ENCODE data around the gene DIO3.

DIO3 gene

DNA sequence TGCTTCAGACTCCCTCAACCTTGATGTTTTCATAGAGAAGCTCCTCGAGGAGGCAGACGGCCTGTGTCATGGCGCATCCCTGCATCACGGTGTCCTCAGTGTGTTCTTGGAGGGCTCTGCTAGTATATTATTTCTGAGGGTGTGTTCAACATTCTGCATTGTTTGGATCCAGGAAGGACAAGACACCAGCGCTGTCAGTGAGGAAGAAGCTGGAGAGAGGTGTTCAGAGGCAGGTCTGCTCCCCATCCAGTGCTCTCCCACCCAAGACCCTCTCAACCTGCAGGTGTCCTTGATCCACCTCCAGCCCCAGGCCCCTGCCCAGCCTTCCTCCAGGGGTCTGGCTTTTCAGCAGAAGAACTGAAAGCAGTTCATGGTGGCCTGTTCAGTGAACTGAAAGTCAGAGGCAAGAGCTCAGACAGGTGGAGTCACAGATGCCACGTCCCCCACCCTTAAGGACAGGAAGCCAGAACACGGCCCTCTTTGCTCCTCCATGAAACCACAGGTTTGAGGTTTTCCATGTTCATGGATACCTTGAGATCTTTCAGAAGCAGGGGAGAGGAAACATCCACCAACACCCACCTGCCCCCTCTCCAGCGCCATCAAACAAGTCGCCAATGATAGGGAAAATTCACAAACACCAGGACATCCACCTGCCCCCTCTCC lies 37.4 kb downstream of the DIO3 start:
- no peak for DNase-seq (ENCODE audit: low read depth in 2 of 2)

DNA sequence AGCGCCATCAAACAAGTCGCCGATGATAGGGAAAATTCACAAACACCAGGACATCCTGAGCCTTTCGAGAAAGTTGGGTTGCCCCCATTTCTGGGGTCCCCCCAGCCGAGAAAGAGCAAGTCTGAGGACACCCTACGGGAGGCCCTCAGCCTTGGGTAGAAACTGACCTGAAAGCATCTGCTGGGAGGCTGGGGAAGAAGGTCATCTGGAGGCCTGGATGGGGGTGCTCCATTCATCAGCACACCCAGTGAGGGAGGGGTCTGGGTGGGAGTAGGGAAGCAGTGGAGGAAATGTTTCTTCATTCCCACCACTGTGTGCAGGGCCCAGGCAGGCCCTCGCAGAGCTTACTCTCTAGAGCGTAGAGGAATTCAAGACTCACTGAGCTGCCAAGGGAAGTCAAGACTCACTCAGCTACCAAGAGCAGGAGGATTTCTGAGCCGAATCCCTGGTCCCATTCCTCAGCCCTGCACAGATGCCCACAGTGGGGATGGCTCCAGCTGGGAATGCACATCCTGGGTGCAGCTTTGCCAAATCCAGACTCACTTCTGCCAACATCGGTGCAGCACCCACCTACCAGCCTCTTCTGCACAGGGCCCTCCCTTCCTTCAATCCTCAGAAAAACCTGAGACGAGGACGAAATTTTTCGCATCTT lies 38.1 kb downstream of the DIO3 start:
- DNase-seq (ENCODE audit: low read depth in 2 of 2): no peak

DNA sequence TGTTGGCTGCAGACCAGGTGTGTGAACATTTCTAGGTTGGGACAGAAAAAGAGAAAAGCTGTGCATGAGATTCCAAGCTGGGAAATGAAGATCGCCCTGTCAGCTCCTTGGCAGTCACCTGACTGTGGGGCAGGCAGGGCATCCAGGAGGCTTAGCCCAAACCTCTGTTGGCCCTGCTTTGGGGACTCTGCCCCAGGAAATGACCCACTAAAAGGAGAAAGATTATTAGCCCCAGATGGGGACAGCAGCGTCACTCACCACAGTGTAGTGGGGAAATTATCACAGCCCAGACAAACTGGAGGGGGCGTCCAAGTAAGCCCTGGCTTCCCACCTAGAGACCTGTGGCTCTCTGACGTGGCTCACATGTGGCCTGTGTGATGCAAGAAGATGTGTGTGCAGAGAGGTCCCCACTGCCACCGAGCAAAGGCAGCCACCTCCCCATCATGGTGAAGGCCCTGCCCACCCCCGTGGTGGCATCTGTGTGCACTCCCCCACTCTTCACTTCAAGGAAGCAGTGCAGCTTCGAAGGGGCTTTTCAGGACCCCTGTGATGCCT lies 39.1 kb downstream of the DIO3 start:
- no peak for DNase-seq (ENCODE audit: low read depth in 2 of 2)

DNA sequence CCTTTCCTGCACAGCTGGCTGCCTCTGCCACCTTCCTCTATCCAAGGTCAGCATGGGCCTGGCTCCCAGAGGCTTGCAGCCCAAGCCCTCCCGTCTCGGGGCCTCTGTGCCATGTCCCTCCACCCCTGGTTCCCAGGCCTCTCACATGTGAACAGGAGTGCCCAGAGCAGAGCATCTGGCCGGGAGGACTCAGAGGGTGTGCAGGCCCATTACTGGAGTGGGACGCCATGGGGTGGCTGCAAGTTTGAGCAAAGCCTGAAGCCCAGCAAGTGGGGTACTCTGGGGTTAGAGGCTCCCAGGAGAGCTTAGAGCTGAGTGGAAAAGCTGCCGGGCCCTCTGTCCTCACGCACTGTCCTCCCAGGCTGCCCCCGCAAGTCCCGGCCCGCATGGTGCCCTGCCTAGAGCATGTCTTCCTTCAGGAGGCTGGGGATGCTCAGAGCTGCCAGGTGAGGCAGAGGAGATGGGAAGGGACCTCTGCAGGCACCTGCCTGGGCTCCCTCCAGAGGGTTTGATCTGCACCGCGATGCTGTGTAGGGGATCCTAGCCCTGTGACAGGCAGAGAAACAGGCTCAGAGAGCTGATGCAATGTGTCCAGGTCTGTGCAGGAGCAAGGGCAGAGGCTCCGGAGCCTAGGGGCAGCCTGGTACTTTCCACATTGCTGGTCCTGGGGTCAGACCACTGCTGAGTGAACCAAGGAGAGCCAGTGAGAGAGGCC lies 39.8 kb downstream of the DIO3 start:
- DNase-seq (ENCODE audit: low read depth in 2 of 2): no peak

DNA sequence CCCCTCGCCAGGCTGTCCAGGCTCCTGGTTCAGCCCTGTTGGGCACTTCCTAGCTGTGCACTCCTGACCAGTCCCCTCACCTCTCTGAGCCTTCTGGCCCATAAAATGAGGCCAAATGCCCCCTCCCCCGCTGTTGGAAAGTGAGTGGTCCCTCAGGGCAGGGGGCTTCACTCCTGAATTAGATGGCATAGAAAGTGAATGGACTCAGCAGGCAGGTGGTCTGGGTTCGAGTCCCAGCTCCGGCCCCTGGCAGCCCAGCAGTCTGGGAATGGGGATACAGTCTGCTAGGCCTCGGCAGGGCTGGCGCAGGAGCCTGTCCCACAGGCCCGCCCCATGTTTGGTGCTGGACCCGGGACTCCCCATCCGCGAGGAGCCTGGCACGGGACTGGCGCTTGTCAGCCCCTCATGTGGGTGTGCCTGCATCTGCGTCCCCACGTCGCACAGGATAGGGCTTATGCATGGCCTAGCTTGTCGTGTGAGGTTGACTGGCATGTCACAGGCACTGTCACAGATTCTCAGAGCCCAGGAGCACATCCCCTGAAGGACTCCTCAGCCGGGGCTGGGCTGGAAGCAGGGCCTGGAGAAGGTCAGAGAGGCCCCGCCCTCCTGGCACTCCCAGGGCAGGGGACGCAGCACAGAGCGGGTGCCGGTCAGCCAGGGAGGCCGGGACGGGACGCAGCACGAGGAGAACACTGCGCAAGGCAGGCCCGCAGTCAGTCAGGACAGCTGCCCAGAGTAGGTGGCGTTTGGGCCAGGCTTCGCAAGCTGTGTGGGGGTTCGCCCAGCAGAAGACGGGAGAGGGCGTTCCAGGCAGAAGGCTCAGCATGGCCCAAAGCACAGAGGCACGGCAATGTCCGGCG lies 40.5 kb downstream of the DIO3 start:
- DNase-seq (ENCODE audit: low read depth in 2 of 2): no peak

DNA sequence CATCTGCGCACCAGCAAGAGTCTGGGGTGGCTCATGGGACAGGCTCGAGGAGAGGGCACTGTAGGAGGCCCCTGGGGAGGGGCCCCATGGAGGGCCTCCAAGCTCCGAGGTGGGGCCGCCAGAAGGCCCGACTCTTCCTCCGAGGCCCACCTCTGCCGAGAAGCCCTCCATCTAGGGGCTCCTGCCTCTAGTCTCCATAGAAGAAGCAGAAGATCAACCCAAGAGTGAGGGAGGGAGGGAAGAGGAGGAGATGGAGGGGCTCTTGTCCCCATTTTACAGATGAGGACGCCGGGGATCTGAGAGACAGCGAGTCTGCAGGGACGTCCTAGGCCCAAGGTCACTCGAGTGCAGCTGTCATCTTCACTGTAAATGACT lies 41.2 kb downstream of the DIO3 start:
- no peak for DNase-seq (ENCODE audit: low read depth in 2 of 2)

DNA sequence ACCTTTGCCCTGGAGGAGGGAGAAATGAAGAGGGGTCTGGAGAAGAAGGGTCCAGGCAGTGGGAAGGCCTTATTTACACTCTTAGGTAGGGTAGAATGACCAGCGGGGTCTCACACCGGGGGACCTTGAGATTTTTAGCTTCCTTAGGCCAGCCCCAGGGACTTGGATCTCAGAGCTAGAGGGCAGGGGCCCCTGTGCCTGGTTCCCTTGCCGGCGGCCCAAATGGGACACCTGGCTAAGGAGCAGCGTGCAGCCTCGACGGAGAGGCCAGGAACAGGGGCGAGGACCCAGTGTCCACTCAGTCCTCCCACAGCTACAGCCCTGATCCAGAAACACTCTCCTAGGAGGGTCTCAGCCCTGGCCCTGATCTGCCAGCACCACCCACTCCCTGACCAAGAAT lies 41.8 kb downstream of the DIO3 start:
- DNase-seq (ENCODE audit: low read depth in 2 of 2): no peak

DNA sequence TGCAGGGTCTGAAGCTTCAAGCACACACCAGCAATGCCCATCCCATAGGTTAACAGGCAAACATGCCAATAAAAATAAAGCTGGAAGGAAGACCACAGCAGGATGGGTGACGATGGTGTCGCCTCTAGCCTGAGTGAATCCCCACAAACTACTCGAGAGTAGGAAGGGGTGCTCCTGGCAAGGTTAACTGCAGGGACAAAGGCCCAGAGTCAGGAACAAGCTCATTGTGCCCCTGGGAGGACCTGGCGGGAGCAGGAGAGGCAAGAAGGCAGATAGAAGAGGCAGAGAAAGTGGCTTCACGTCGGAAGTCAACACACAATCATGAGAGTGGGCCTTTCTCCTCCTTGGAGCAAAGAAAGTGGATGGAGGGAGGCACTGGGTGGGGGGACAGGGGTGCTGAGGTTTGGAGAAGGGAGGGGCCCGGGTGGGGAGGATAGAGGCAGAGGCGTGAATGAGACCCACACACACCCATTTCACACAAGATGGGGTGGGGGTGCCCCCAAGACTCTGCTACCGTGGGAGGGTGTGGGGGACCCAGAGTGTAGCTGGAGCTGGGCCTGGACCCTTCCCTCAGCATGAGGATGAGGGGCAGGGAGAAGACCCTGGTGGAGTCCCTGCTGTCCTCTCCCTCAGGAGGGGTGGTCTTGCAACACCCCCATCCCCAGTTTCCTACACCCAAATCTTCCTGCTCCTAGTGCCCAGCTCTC lies 43.1 kb downstream of the DIO3 start:
- no peak for DNase-seq (ENCODE audit: low read depth in 2 of 2)

DNA sequence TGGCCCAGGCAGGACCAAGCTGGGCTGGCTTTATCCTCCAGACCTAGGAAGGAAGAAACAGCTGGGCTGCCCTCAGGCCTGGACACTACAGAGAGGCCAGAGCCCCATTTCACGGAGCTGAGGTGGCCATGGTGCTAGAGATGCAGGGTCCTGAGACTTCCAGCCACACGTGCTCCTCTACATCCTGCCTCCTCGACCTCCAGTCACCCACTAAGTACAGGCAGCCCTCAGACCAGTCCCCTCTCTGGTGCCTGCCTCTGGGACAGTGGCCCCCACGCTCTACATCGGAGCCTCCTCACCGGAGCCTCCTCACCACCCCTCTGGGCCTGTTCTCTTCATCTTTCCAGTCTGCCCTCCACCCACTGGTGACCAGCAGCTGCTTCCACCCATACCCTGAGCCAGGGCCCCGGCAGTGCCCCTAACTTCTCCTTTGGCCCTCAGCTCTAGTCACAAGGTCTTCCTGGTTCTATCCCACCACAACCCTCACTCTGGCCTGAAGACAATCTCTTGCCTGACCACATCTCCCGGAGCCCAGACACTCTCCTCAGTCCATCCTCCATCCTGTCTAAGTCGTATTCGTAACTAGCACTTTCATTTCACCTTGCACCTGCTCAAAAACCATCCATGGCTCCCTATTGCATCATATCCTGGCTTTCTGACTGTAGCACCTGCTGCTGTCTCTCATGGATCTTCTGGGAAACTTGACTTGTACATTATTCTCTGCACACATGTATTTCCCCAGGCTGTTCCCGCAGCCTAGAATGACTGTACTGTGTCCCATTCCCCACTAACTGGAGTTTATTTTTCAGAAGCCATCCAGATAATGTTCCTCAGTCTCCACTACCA lies 43.9 kb downstream of the DIO3 start:
- DNase-seq (ENCODE audit: low read depth in 2 of 2): no peak

DNA sequence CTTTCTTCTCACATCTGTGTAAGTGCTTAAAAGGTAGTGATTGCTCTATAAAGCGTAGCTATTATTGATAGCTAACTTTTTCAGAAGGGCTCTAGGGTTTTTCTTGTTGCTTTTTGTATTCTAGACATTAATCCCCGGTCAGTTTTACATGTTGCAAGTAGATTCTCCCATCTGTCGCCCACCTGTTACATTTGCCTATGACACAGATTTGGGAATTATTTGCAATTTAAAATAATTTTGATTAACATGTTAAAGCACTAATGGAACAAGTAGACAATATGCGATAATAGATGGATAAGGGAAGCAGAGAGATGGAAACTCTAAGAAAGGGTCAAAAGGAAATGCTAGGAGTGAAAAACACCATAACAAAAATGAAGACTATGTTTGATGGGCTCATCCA lies 44.5 kb downstream of the DIO3 start:
- DNase-seq (ENCODE audit: low read depth in 2 of 2): no peak

Measured in stimulated activated CD4-positive, alpha-beta T cell treated with anti-CD3 and anti-CD28 coated beads, Interleukin-1b, Interleukin-23, amount 100 ng/mL, for 1 hour (primary cell).